Liver (tissue), 9 donors: ENCODE data around the gene LRRN2. TPM values are rescaled to one million over a fixed set of nuclear protein-coding genes. Genes with fewer than 3 reads are reported as not detected.

Experiments used
- DNase-seq: peaks from one replicate; pipeline ENCODE4 v3.0.0-alpha.2; 2017; ENCODE audit warnings: low spot score
- H3K27ac ChIP-seq, 2 donors: one replicate each; pipeline ENCODE4 v1.7.0; 2013; ENCODE audit warnings: inconsistent platforms in 2 of 2, low read length in 2 of 2, control low read depth in 1 of 2, low read depth in 1 of 2, mild to moderate bottlenecking in 1 of 2
- H3K27me3 ChIP-seq, 4 donors: one replicate each; pipeline versions ENCODE4 v1.6.1 to v1.7.0; 2013; ENCODE audit warnings: low read length in 3 of 4, inconsistent platforms in 1 of 4, mild to moderate bottlenecking in 1 of 4, moderate library complexity in 1 of 4; ENCODE audit not compliant: control insufficient read depth in 4 of 4, insufficient read depth in 4 of 4
- H3K36me3 ChIP-seq, 4 donors: one replicate each; pipeline versions ENCODE4 v1.6.1 to v1.7.0; 2013; ENCODE audit warnings: low read length in 3 of 4, mild to moderate bottlenecking in 3 of 4, low read depth in 1 of 4, moderate library complexity in 1 of 4; ENCODE audit not compliant: control insufficient read depth in 4 of 4, insufficient read depth in 3 of 4
- H3K4me1 ChIP-seq, 4 donors: one replicate each; pipeline versions ENCODE4 v1.6.1 to v1.7.0; 2013; ENCODE audit warnings: low read length in 3 of 4, mild to moderate bottlenecking in 3 of 4, moderate library complexity in 1 of 4; ENCODE audit not compliant: control insufficient read depth in 4 of 4, insufficient read depth in 4 of 4
- H3K4me3 ChIP-seq, 3 donors: one replicate each; pipeline versions ENCODE4 v1.6.1 to v1.7.0; 2013; ENCODE audit warnings: low read length in 3 of 3, control low read depth in 1 of 3, low read depth in 1 of 3, mild to moderate bottlenecking in 1 of 3
- H3K9ac ChIP-seq, 2 donors: one replicate each; pipeline ENCODE4 v1.7.0; 2013; ENCODE audit warnings: low read length in 2 of 2, mild to moderate bottlenecking in 2 of 2, moderate library complexity in 2 of 2, control low read depth in 1 of 2, low read depth in 1 of 2
- H3K9me3 ChIP-seq, 4 donors: one replicate each; pipeline versions ENCODE4 v1.6.1 to v1.7.0; 2013; ENCODE audit warnings: low read length in 3 of 4; ENCODE audit not compliant: control insufficient read depth in 4 of 4
- CTCF ChIP-seq: fragments of 150-350 bp; IDR thresholded peaks from 2 replicates; pipeline ENCODE4 v1.5.1; 2017; ENCODE audit warnings: improper control_type of control experiment, low read depth, low read length; ENCODE audit not compliant: missing input control
- EGR1 ChIP-seq, 2 donors: IDR thresholded peaks; 2 replicates each; pipeline ENCODE4 v1.6.1; 2016 to 2018; ENCODE audit warnings: antibody characterized with exemption in 2 of 2, low read depth in 2 of 2
- FOXA1 ChIP-seq: IDR thresholded peaks from 2 replicates; pipeline ENCODE4 v1.6.1; 2016; ENCODE audit warnings: antibody characterized with exemption
- FOXA2 ChIP-seq: IDR thresholded peaks from 2 replicates; pipeline ENCODE4 v1.6.1; 2016; ENCODE audit warnings: antibody characterized with exemption
- GABPA ChIP-seq, 2 donors: IDR thresholded peaks in 1 of 2; conservative IDR thresholded peaks in 1 of 2; 2 replicates each; pipeline ENCODE4 v1.6.1; 2016; ENCODE audit warnings: antibody characterized with exemption in 2 of 2, mild to moderate bottlenecking in 1 of 2, moderate library complexity in 1 of 2
- HNF4A ChIP-seq, 2 donors: conservative IDR thresholded peaks; 2 replicates each; pipeline ENCODE4 v1.6.1; 2016; ENCODE audit warnings: antibody characterized with exemption in 2 of 2, mild to moderate bottlenecking in 2 of 2
- HNF4G ChIP-seq: IDR thresholded peaks from 2 replicates; pipeline ENCODE4 v1.6.1; 2016; ENCODE audit warnings: antibody characterized with exemption
- JUND ChIP-seq, 2 donors: IDR thresholded peaks; 2 replicates each; pipeline ENCODE4 v1.6.1; 2016; ENCODE audit warnings: antibody characterized with exemption in 2 of 2
- MAX ChIP-seq: IDR thresholded peaks from 2 replicates; pipeline ENCODE4 v1.6.1; 2016; ENCODE audit warnings: antibody characterized with exemption
- NR2F2 ChIP-seq: IDR thresholded peaks from 2 replicates; pipeline ENCODE4 v1.6.1; 2016; ENCODE audit warnings: antibody characterized with exemption
- RAD21 ChIP-seq, 2 donors: IDR thresholded peaks; 2 replicates each; pipeline ENCODE4 v1.6.1; 2016; ENCODE audit warnings: antibody characterized with exemption in 2 of 2, mild to moderate bottlenecking in 2 of 2
- REST ChIP-seq: IDR thresholded peaks from 2 replicates; pipeline ENCODE4 v1.6.1; 2016; ENCODE audit warnings: antibody characterized with exemption, mild to moderate bottlenecking
- RXRA ChIP-seq, 2 donors: IDR thresholded peaks; 2 replicates each; pipeline ENCODE4 v1.6.1; 2017 to 2018; ENCODE audit warnings: antibody characterized with exemption in 2 of 2, mild to moderate bottlenecking in 1 of 2
- SP1 ChIP-seq: IDR thresholded peaks from 2 replicates; pipeline ENCODE4 v1.6.1; 2018; ENCODE audit warnings: antibody characterized with exemption, mild to moderate bottlenecking
- TAF1 ChIP-seq: conservative IDR thresholded peaks from 2 replicates; pipeline ENCODE4 v1.6.1; 2016; ENCODE audit warnings: antibody characterized with exemption, mild to moderate bottlenecking
- YY1 ChIP-seq: IDR thresholded peaks from 2 replicates; pipeline ENCODE4 v1.6.1; 2016; ENCODE audit warnings: antibody characterized with exemption, mild to moderate bottlenecking
- WGBS: extraction: QIAGEN DNeasy Blood & Tissue Kit; methylation state at CpG from one replicate; pipeline ENCODE4 v1.1.7; 2013; 5-methylcytosine and 5-hydroxymethylcytosine counted together
- polyA plus RNA-seq, 2 donors: library from polyadenylated mRNA; stranded (reverse) in 1 of 2; unstranded in 1 of 2; fragments of 200-250 nt in 1 of 2; fragments of >200 nt in 1 of 2; fragmentation: Nextera tagmentation in 1 of 2; extraction: Ambion mirVana in 1 of 2; gene quantifications; one replicate each; pipeline versions ENCODE4 v1.2.1 to v1.2.3, GENCODE V29; 2013 to 2015
- total RNA-seq, 2 donors: library from RNA; depleted of rRNA; stranded (reverse); fragments of >200 nt; gene quantifications; one replicate each; pipeline ENCODE4 v1.2.3, GENCODE V29; 2014
- donor health status: healthy.
- donor health status: healthy.
- donor health status: healthy.
- donor health status: healthy.
- donor health status: healthy.

LRRN2 gene
- total and polyA plus RNA-seq, 4 donors: 0.13 to 2.8 (median 0.28) TPM

GRCh38 chr1:204680461-204680860 is 5.1 kb downstream of the LRRN2 start (continued):
- TF ChIP-seq CTCF (no peak), FOXA1 (no peak), RAD21 (IDR thresholded peaks at IDR 0.05) (no peak)

- no peak for DNase-seq
- no peaks in the 10 kb centered on the region for H3K27me3 ChIP-seq
- H3K27ac ChIP-seq: no peak overlapping the region
- no peak overlapping the region for H3K9ac ChIP-seq
- H3K36me3 ChIP-seq: no peaks in the 10 kb centered on the region
- H3K4me1 ChIP-seq: peaks cover 0 to 7% (median 3%) of the 10 kb centered on the region in 4 donors
- TF ChIP-seq MAX (no peak), HNF4A (conservative IDR thresholded peaks at IDR 0.05) (no peak)
- H3K4me3 ChIP-seq: no peak overlapping the region
- 56% methylated on average over 3 of the region's 3 CpGs for WGBS
- no peaks in the 10 kb centered on the region for H3K9me3 ChIP-seq
Measured at GRCh38 chr1:204680051-204680450, 5.5 kb downstream of the LRRN2 start.

GRCh38 chr1:204678721-204679475 is 6.6 kb downstream of the LRRN2 start:
- WGBS: 74% methylated on average over 7 of the region's 7 CpGs
- no peak for DNase-seq
- Histone ChIP-seq H3K9me3 (no peaks in the 10 kb centered on the region), H3K9ac (no peak overlapping the region), H3K36me3 (no peaks in the 10 kb centered on the region), H3K27me3 (no peaks in the 10 kb centered on the region), H3K27ac (no peak overlapping the region), H3K4me3 (no peak overlapping the region), H3K4me1 (no peaks in the 10 kb centered on the region)
- no peak for TF ChIP-seq JUND (IDR thresholded peaks at IDR 0.05)
- no peak for TF ChIP-seq FOXA2
- TF ChIP-seq FOXA1: no peak
- TF ChIP-seq TAF1: no peak
- TF ChIP-seq GABPA (IDR thresholded peaks at IDR 0.05 in 1 of 2, conservative IDR thresholded peaks at IDR 0.05 in 1 of 2): no peak
- no peak for TF ChIP-seq RXRA (IDR thresholded peaks at IDR 0.05)
- TF ChIP-seq SP1: no peak
- no peak for TF ChIP-seq YY1
- no peak for TF ChIP-seq HNF4G
- no peak for TF ChIP-seq RAD21 (IDR thresholded peaks at IDR 0.05)
- TF ChIP-seq REST: no peak
- no peak for TF ChIP-seq NR2F2
- no peak for TF ChIP-seq EGR1 (IDR thresholded peaks at IDR 0.05; ENCODE audit: low read depth in 2 of 2)
- no peak for TF ChIP-seq HNF4A (conservative IDR thresholded peaks at IDR 0.05)
